Endothelial cell of coronary artery (primary cell): ENCODE results near the gene CMTM6. TPM values are rescaled to one million over a fixed set of nuclear protein-coding genes. Genes with fewer than 3 reads are reported as not detected.

ENCODE experiments used
- total RNA-seq: library from RNA; depleted of rRNA; stranded (reverse); fragments of >200 nt; gene quantifications from 2 replicates; pipeline ENCODE4 v1.2.3, GENCODE V29; 2014

Gene CMTM6, protein sequence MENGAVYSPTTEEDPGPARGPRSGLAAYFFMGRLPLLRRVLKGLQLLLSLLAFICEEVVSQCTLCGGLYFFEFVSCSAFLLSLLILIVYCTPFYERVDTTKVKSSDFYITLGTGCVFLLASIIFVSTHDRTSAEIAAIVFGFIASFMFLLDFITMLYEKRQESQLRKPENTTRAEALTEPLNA
- 78.5 and 89.5 TPM in 2 replicates for total RNA-seq

DNA sequence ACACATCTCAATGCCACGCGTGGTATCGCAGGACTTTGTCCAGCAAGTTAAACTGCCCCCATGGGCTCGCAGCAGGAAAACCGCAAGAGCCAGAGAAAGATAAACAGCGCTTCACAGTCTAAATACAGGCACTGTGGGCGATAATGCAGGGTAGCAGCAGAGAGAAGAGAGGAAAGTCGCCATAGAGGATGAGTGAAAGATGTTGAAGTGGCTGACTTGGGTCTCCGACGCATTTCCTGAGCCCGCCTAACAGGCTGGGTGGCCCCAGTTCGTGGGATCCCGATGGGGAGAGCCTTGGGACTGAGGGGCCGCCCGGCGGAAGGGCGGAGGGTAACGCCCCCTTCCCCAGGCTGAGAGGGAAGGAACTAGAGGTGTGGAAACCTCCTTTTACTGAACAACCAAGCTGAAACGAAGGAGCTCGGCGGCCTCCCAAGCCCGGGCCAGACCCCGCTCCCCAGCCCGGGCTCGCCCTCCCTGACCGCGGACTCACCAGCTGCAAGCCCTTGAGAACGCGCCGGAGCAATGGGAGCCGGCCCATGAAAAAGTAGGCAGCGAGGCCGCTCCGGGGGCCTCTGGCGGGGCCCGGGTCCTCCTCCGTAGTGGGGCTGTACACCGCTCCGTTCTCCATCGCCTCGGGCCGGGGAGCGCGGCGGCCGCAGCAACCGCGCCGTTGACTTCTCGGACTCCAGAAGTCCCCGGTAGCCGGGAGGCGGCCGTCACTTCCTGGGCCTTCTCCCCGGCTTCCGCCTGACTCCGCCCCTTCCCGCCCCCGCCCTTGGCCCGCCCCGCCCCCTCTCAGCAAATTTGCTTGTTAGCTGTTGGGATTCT, at the start of gene CMTM6:
Gene CMTM6 (minus strand): TSS at position 735 of the 828 bp plus-strand sequence. CDS start 107 bp downstream, at position 628.

Other genes starting within 250 kb of the CMTM6 start
- gene CMTM7, start 111.0 kb downstream of the CMTM6 start, total RNA-seq = 12.1 and 12.3 TPM in 2 replicates
- gene DYNC1LI1, start 68.0 kb upstream of the CMTM6 start, total RNA-seq = 39.0 and 43.3 TPM in 2 replicates
- gene CNOT10, start 182.3 kb upstream of the CMTM6 start, total RNA-seq = 28.5 and 32.8 TPM in 2 replicates